NCI-H187 (cell line): Measurements from ENCODE around the gene MYO18A.

Experiments
- DNase-seq, 2 experiments: peaks; one replicate each; lab custom pipeline; 2025; lab: John Stamatoyannopoulos, UW

The MYO18A gene

GRCh38 chr17:29084541-29085146 lies 95.6 kb downstream of the MYO18A start:
- peak; percentile 47 to 53 for DNase-seq

GRCh38 chr17:29080965-29081364 lies 99.2 kb downstream of the MYO18A start:
- DNase-seq: no peak

GRCh38 chr17:29080323-29080722 lies 99.9 kb downstream of the MYO18A start:
- DNase-seq: no peak

GRCh38 chr17:29079887-29080286 lies 100.3 kb downstream of the MYO18A start:
- no peak for DNase-seq

- no peak for DNase-seq
Observed at GRCh38 chr17:29079433-29079832, 100.8 kb downstream of the MYO18A start.

- no peak for DNase-seq
Observed at GRCh38 chr17:29078183-29079045, 101.8 kb downstream of the MYO18A start.

GRCh38 chr17:29077320-29077719 lies 102.9 kb downstream of the MYO18A start:
- DNase-seq: no peak

GRCh38 chr17:29076722-29077121 lies 103.5 kb downstream of the MYO18A start:
- DNase-seq: no peak

- no peak for DNase-seq
Observed at GRCh38 chr17:29076087-29076486, 104.1 kb downstream of the MYO18A start.

- DNase-seq: no peak
Observed at GRCh38 chr17:29074488-29074887, 105.7 kb downstream of the MYO18A start.

- no peak for DNase-seq
Observed at GRCh38 chr17:29073520-29073919, 106.7 kb downstream of the MYO18A start.

- DNase-seq: no peak
Observed at GRCh38 chr17:29073045-29073444, 107.2 kb downstream of the MYO18A start.

GRCh38 chr17:29071303-29071702 lies 108.9 kb downstream of the MYO18A start:
- DNase-seq: no peak

- DNase-seq: no peak
Observed at GRCh38 chr17:29070781-29071180, 109.4 kb downstream of the MYO18A start.

- DNase-seq: no peak
Observed at GRCh38 chr17:29070308-29070707, 109.9 kb downstream of the MYO18A start.

- no peak for DNase-seq
Observed at GRCh38 chr17:29069526-29070041, 110.6 kb downstream of the MYO18A start.

- DNase-seq: no peak
Observed at GRCh38 chr17:29068818-29069217, 111.4 kb downstream of the MYO18A start.

GRCh38 chr17:29066606-29067005 lies 113.6 kb downstream of the MYO18A start:
- DNase-seq: no peak

GRCh38 chr17:29066047-29066446 lies 114.2 kb downstream of the MYO18A start:
- no peak for DNase-seq

- no peak for DNase-seq
Observed at GRCh38 chr17:29063992-29064391, 116.2 kb downstream of the MYO18A start.

- DNase-seq: no peak
Observed at GRCh38 chr17:29062215-29062614, 118.0 kb downstream of the MYO18A start.

- no peak for DNase-seq
Observed at GRCh38 chr17:29061036-29061435, 119.2 kb downstream of the MYO18A start.

- no peak for DNase-seq
Observed at GRCh38 chr17:29060475-29060874, 119.7 kb downstream of the MYO18A start.
